CD4-positive, alpha-beta T cell (primary cell): ENCODE measurements around the gene SND1. TPM values are rescaled to one million over a fixed set of nuclear protein-coding genes. Genes with fewer than 3 reads are reported as not detected.

ENCODE experiments used
- ATAC-seq: fragments of 200-7000 bp; cut with Tn5 transposase; one replicate; pipeline ENCODE4 v1.10.0; 2022; ENCODE audit warnings: mild to moderate bottlenecking; ENCODE audit not compliant: poor library complexity
- CTCF ChIA-PET: fragments of 350-600 bp; sonication (Branson Sonifier 250); formaldehyde crosslinking; loops from one replicate; lab custom pipeline; 2021; ENCODE audit warnings: antibody characterized with exemption, inconsistent platforms; lab: Charles Lee
- POLR2A ChIA-PET: fragments of 350-600 bp; sonication (Branson Sonifier 250); formaldehyde crosslinking; loops from one replicate; lab custom pipeline; 2021; ENCODE audit warnings: antibody characterized with exemption, inconsistent platforms; lab: Charles Lee
- DNase-seq, 14 experiments: peaks; one replicate each; pipeline ENCODE4 v3.0.0-alpha.2; 2013 to 2020; ENCODE audit warnings: mixed read lengths in 2 of 14
- H3K27ac ChIP-seq, 2 donors: one replicate each; pipeline versions ENCODE4 v1.5.1 to v1.7.0; 2013; ENCODE audit warnings: low read length in 2 of 2, low read depth in 1 of 2, mild to moderate bottlenecking in 1 of 2
- H3K27me3 ChIP-seq, 2 experiments: 1 replicate in 1 of 2; 2 replicates in 1 of 2; pipeline versions ENCODE4 v1.6.1 to v1.7.0; 2013; ENCODE audit warnings: low read length in 2 of 2, control low read depth in 1 of 2, mild to moderate bottlenecking in 1 of 2, moderate library complexity in 1 of 2; ENCODE audit not compliant: insufficient read depth in 2 of 2, control insufficient read depth in 1 of 2
- H3K36me3 ChIP-seq: one replicate; pipeline ENCODE4 v1.6.1; 2013; ENCODE audit warnings: low read length, control low read depth; ENCODE audit not compliant: insufficient read depth
- H3K4me1 ChIP-seq: one replicate; pipeline ENCODE4 v1.6.1; 2013; ENCODE audit warnings: low read length, control low read depth; ENCODE audit not compliant: insufficient read depth
- H3K4me3 ChIP-seq: one replicate; pipeline ENCODE4 v1.5.1; 2013; ENCODE audit warnings: mild to moderate bottlenecking, low read length, moderate library complexity
- H3K9me3 ChIP-seq, 2 experiments: 1 replicate in 1 of 2; 2 replicates in 1 of 2; pipeline versions ENCODE4 v1.6.1 to v1.7.0; 2013; ENCODE audit warnings: low read length in 2 of 2, mild to moderate bottlenecking in 2 of 2, control low read depth in 1 of 2, moderate library complexity in 1 of 2; ENCODE audit not compliant: control insufficient read depth in 1 of 2, insufficient read depth in 1 of 2
- H3K27ac Mint-ChIP-seq: one replicate; pipeline ENCODE4 v1.8.0; 2020; ENCODE audit warnings: mixed read lengths
- H3K27me3 Mint-ChIP-seq: one replicate; pipeline ENCODE4 v1.8.0; 2021; ENCODE audit warnings: mixed read lengths
- H3K36me3 Mint-ChIP-seq: one replicate; pipeline ENCODE4 v1.8.0; 2021; ENCODE audit warnings: low read depth, mixed read lengths
- H3K4me1 Mint-ChIP-seq: one replicate; pipeline ENCODE4 v1.8.0; 2021; ENCODE audit warnings: low read depth, mixed read lengths
- H3K4me3 Mint-ChIP-seq: one replicate; pipeline ENCODE4 v1.8.0; 2020; ENCODE audit warnings: mild to moderate bottlenecking, mixed read lengths
- H3K9me3 Mint-ChIP-seq: one replicate; pipeline ENCODE4 v1.8.0; 2020; ENCODE audit warnings: mixed read lengths
- CTCF ChIP-seq: fragments of 200-600 bp; IDR thresholded peaks from one replicate; pipeline ENCODE4 v1.8.0; 2022; ENCODE audit warnings: antibody characterized with exemption, mild to moderate bottlenecking
- intact Hi-C, 2 experiments: fragments of 100-400 bp; cut with DNase I in 1 of 2; cut with micrococcal nuclease in 1 of 2; formaldehyde crosslinking; loops; one replicate each; pipeline versions ENCODE4 v1.15.1 to v1.9.0; 2023 to 2025; cut with DNase I, micrococcal nuclease
- total RNA-seq, 174 experiments: library from RNA in 2 of 174; stranded (reverse) in 2 of 174; gene quantifications; one replicate each; pipeline ENCODE4 v1.2.3 and lab custom pipeline; 2021 to 2026

The SND1 gene
- total RNA-seq, 2 experiments from 2014 or later = 104 to 113 TPM

GRCh38 chr7:127761196-127761595 is 109.2 kb downstream of the SND1 start:
- H3K9me3 ChIP-seq = no peaks in the 10 kb centered on the region
- intact Hi-C loops = no loop called here
- Mint-ChIP-seq H3K27ac (no peak overlapping the region), H3K27me3 (no peaks in the 10 kb centered on the region), H3K4me3 (no peak overlapping the region), H3K36me3 (no peaks in the 10 kb centered on the region), H3K4me1 (peaks cover 49% of the 10 kb centered on the region), H3K9me3 (no peaks in the 10 kb centered on the region)
- ChIA-PET POLR2A (no interaction called here), CTCF (no interaction called here)
- DNase-seq = peak in 1 of 14 experiments; percentile 46
- H3K36me3 ChIP-seq = no peaks in the 10 kb centered on the region
- H3K4me1 ChIP-seq = no peaks in the 10 kb centered on the region
- no peak for ATAC-seq
- H3K27ac ChIP-seq = no peak overlapping the region
- no peak overlapping the region for H3K4me3 ChIP-seq
- H3K27me3 ChIP-seq = no peaks in the 10 kb centered on the region
- TF ChIP-seq CTCF = no peak

GRCh38 chr7:127764681-127765080 is 112.7 kb downstream of the SND1 start:
- ChIA-PET POLR2A (interaction anchor here (0.6 kb wide), 1 partner anchor 257 kb away, joined by 3 read pairs; no protein-coding TSS in a partner anchor), CTCF (no interaction called here)
- no peaks in the 10 kb centered on the region for H3K9me3 Mint-ChIP-seq
- Histone ChIP-seq H3K27ac (no peak overlapping the region), H3K36me3 (no peaks in the 10 kb centered on the region), H3K9me3 (no peaks in the 10 kb centered on the region), H3K4me1 (no peaks in the 10 kb centered on the region), H3K27me3 (no peaks in the 10 kb centered on the region), H3K4me3 (no peak overlapping the region)
- peaks cover 46% of the 10 kb centered on the region for H3K4me1 Mint-ChIP-seq
- H3K27ac Mint-ChIP-seq = no peak overlapping the region
- ATAC-seq = no peak
- peaks cover 3% of the 10 kb centered on the region for H3K36me3 Mint-ChIP-seq
- no peak overlapping the region for H3K4me3 Mint-ChIP-seq
- intact Hi-C loops = no loop called here
- no peak for TF ChIP-seq CTCF
- H3K27me3 Mint-ChIP-seq = no peaks in the 10 kb centered on the region
- no peak for DNase-seq

- no peaks in the 10 kb centered on the region for H3K9me3 Mint-ChIP-seq
- POLR2A ChIA-PET = no interaction called here
- H3K9me3 ChIP-seq = no peaks in the 10 kb centered on the region
- peaks cover 41% of the 10 kb centered on the region for H3K4me1 Mint-ChIP-seq
- CTCF ChIA-PET = no interaction called here
- no peak overlapping the region for H3K4me3 ChIP-seq
- no peaks in the 10 kb centered on the region for H3K36me3 ChIP-seq
- no peaks in the 10 kb centered on the region for H3K4me1 ChIP-seq
- H3K27me3 ChIP-seq = no peaks in the 10 kb centered on the region
- H3K4me3 Mint-ChIP-seq = no peak overlapping the region
- H3K27ac Mint-ChIP-seq = no peak overlapping the region
- no peak for ATAC-seq
- H3K27me3 Mint-ChIP-seq = no peaks in the 10 kb centered on the region
- intact Hi-C loops = no loop called here
- DNase-seq = no peak
- no peak for TF ChIP-seq CTCF
- no peak overlapping the region for H3K27ac ChIP-seq
- H3K36me3 Mint-ChIP-seq = peaks cover 3% of the 10 kb centered on the region
Measured at GRCh38 chr7:127765150-127765549, 113.2 kb downstream of the SND1 start.
